ENCODE data around the gene GCNT4.
"Not testable (repeated sequence)": the region's sequence is repeated elsewhere in the genome, so short reads cannot be mapped to it uniquely, and the experiment has no call there.

GCNT4 gene

GRCh38 chr5:75081510-75081909, 29.2 kb upstream of the GCNT4 start:
- no peaks in the 10 kb centered on the region for H3K9me3 Mint-ChIP-seq
- H3K4me3 Mint-ChIP-seq = no peak overlapping the region
- no peaks in the 10 kb centered on the region for H3K27me3 Mint-ChIP-seq (ENCODE audit: low read depth)
- no peaks in the 10 kb centered on the region for H3K4me1 Mint-ChIP-seq
- TF ChIP-seq CTCF (IDR thresholded peaks at IDR 0.05; ENCODE audit: unreplicated experiment in 3 of 3) = no peak
- H3K27ac Mint-ChIP-seq = no peak overlapping the region
- no peaks in the 10 kb centered on the region for H3K36me3 Mint-ChIP-seq (ENCODE audit: low read depth)

GRCh38 chr5:75079346-75079745, 27.0 kb upstream of the GCNT4 start:
- not testable (repeated sequence) for H3K9me3 Mint-ChIP-seq; H3K4me3 Mint-ChIP-seq; H3K36me3 Mint-ChIP-seq (ENCODE audit: low read depth); H3K4me1 Mint-ChIP-seq; H3K27me3 Mint-ChIP-seq (ENCODE audit: low read depth); H3K27ac Mint-ChIP-seq

- H3K36me3 Mint-ChIP-seq (ENCODE audit: low read depth) = no peaks in the 10 kb centered on the region
- no peak for TF ChIP-seq CTCF (IDR thresholded peaks at IDR 0.05; ENCODE audit: unreplicated experiment in 3 of 3)
- H3K4me1 Mint-ChIP-seq = no peaks in the 10 kb centered on the region
- no peak overlapping the region for H3K4me3 Mint-ChIP-seq
- H3K27me3 Mint-ChIP-seq (ENCODE audit: low read depth) = no peaks in the 10 kb centered on the region
- no peak overlapping the region for H3K27ac Mint-ChIP-seq
- no peaks in the 10 kb centered on the region for H3K9me3 Mint-ChIP-seq
Measured at GRCh38 chr5:75078027-75078426, 25.7 kb upstream of the GCNT4 start.

- Mint-ChIP-seq H3K4me3 (no peak overlapping the region), H3K36me3 (ENCODE audit: low read depth) (no peaks in the 10 kb centered on the region), H3K27me3 (ENCODE audit: low read depth) (no peaks in the 10 kb centered on the region), H3K27ac (no peak overlapping the region), H3K4me1 (no peaks in the 10 kb centered on the region), H3K9me3 (no peaks in the 10 kb centered on the region)
- TF ChIP-seq CTCF (IDR thresholded peaks at IDR 0.05; ENCODE audit: unreplicated experiment in 3 of 3) = no peak
Measured at GRCh38 chr5:75072061-75072460, 19.7 kb upstream of the GCNT4 start.

- no peaks in the 10 kb centered on the region for H3K36me3 Mint-ChIP-seq (ENCODE audit: low read depth)
- no peak for TF ChIP-seq CTCF (IDR thresholded peaks at IDR 0.05; ENCODE audit: unreplicated experiment in 3 of 3)
- no peaks in the 10 kb centered on the region for H3K4me1 Mint-ChIP-seq
- no peak overlapping the region for H3K27ac Mint-ChIP-seq
- H3K4me3 Mint-ChIP-seq = no peak overlapping the region
- no peaks in the 10 kb centered on the region for H3K27me3 Mint-ChIP-seq (ENCODE audit: low read depth)
- H3K9me3 Mint-ChIP-seq = no peaks in the 10 kb centered on the region
Measured at GRCh38 chr5:75071100-75071499, 18.7 kb upstream of the GCNT4 start.

- Mint-ChIP-seq H3K36me3 (ENCODE audit: low read depth) (no peaks in the 10 kb centered on the region), H3K27ac (no peak overlapping the region)
- TF ChIP-seq CTCF (IDR thresholded peaks at IDR 0.05; ENCODE audit: unreplicated experiment in 3 of 3) = no peak
Measured at GRCh38 chr5:75067434-75067833, 15.1 kb upstream of the GCNT4 start.

More at GRCh38 chr5:75067434-75067833, 15.1 kb upstream of the GCNT4 start:
- H3K27me3 Mint-ChIP-seq (ENCODE audit: low read depth) = no peaks in the 10 kb centered on the region
- H3K4me3 Mint-ChIP-seq = no peak overlapping the region
- no peaks in the 10 kb centered on the region for H3K9me3 Mint-ChIP-seq
- no peaks in the 10 kb centered on the region for H3K4me1 Mint-ChIP-seq

Measured in nephron (organoid).